OCI-LY7 (cell line): ENCODE measurements around the gene NIM1K.

Experiments
- CTCF ChIP-seq: fragments of 200-600 bp; sonication (generic); conservative IDR thresholded peaks from 2 replicates; pipeline ENCODE4 v1.5.1; 2014; ENCODE audit warnings: mild to moderate bottlenecking, antibody characterized with exemption, low read length, moderate library complexity, mixed read lengths
- EZH2phosphoT487 ChIP-seq: fragments of 200-600 bp; sonication (generic); IDR thresholded peaks from 2 replicates; pipeline ENCODE4 v1.6.1; 2018; ENCODE audit warnings: low read depth, borderline replicate concordance, mild to moderate bottlenecking, mixed run types, antibody characterized with exemption, low read length, moderate library complexity, mixed read lengths

- TF ChIP-seq CTCF (no peak), EZH2phosphoT487 (no peak)
Observed at GRCh38 chr5:43209833-43210232, 17.8 kb downstream of the NIM1K start.
